H9 (cell line): ENCODE measurements around the gene ACACA. TPM values are rescaled to one million over a fixed set of nuclear protein-coding genes. Genes with fewer than 3 reads are reported as not detected.

ENCODE experiments used
- DNase-seq: peaks from one replicate; pipeline ENCODE4 v3.0.0-alpha.2; 2017
- H2AFZ ChIP-seq: one replicate; pipeline ENCODE4 v1.6.1; 2013; ENCODE audit warnings: mild to moderate bottlenecking, low read length, control low read depth, moderate library complexity
- H2AK5ac ChIP-seq: 2 replicates; pipeline ENCODE4 v1.6.1; 2013; ENCODE audit warnings: low read length, control low read depth, mixed read lengths; ENCODE audit not compliant: insufficient read length
- H2BK120ac ChIP-seq: one replicate; pipeline ENCODE4 v1.6.1; 2013; ENCODE audit warnings: low read depth, mild to moderate bottlenecking, low read length, control low read depth, inconsistent platforms; ENCODE audit not compliant: poor library complexity, severe bottlenecking
- H2BK12ac ChIP-seq: 2 replicates; pipeline ENCODE4 v1.6.1; 2013; ENCODE audit warnings: low read length, control low read depth, mixed read lengths, low read depth; ENCODE audit not compliant: insufficient read length
- H2BK15ac ChIP-seq: 2 replicates; pipeline ENCODE4 v1.6.1; 2013; ENCODE audit warnings: low read depth, low read length, control low read depth
- H2BK20ac ChIP-seq: one replicate; pipeline ENCODE4 v1.6.1; 2013; ENCODE audit warnings: low read depth, mild to moderate bottlenecking, low read length, control low read depth, inconsistent platforms; ENCODE audit not compliant: poor library complexity, severe bottlenecking
- H2BK5ac ChIP-seq: 2 replicates; pipeline ENCODE4 v1.6.1; 2013; ENCODE audit warnings: low read length, control low read depth, mixed read lengths; ENCODE audit not compliant: insufficient read length
- H3K14ac ChIP-seq: 2 replicates; pipeline ENCODE4 v1.6.1; 2013; ENCODE audit warnings: low read length, control low read depth; ENCODE audit not compliant: insufficient read depth
- H3K18ac ChIP-seq: 2 replicates; pipeline ENCODE4 v1.6.1; 2013; ENCODE audit warnings: low read depth, mild to moderate bottlenecking, mixed read lengths, low read length, control low read depth; ENCODE audit not compliant: insufficient read length
- H3K23ac ChIP-seq: 2 replicates; pipeline ENCODE4 v1.6.1; 2013; ENCODE audit warnings: low read length, control low read depth, mixed read lengths, low read depth; ENCODE audit not compliant: insufficient read length
- H3K23me2 ChIP-seq: 2 replicates; pipeline ENCODE4 v1.6.1; 2013; ENCODE audit warnings: low read depth, mild to moderate bottlenecking, mixed read lengths, low read length, control low read depth; ENCODE audit not compliant: insufficient read length, poor library complexity, severe bottlenecking
- H3K27ac ChIP-seq: 2 replicates; pipeline ENCODE4 v1.5.1; 2013; ENCODE audit warnings: low read length, control low read depth, mixed read lengths, low read depth; ENCODE audit not compliant: insufficient read length
- H3K27me3 ChIP-seq: 2 replicates; pipeline ENCODE4 v1.6.1; 2013; ENCODE audit warnings: low read length, control low read depth, inconsistent platforms; ENCODE audit not compliant: insufficient read depth
- H3K4ac ChIP-seq: 2 replicates; pipeline ENCODE4 v1.6.1; 2013; ENCODE audit warnings: low read depth, mild to moderate bottlenecking, control low read depth, inconsistent platforms, low read length, moderate library complexity
- H3K4me1 ChIP-seq: 2 replicates; pipeline ENCODE4 v1.6.1; 2013; ENCODE audit warnings: low read length, control low read depth, inconsistent platforms; ENCODE audit not compliant: insufficient read depth
- H3K4me2 ChIP-seq: 2 replicates; pipeline ENCODE4 v1.6.1; 2013; ENCODE audit warnings: low read length, control low read depth, mixed read lengths; ENCODE audit not compliant: insufficient read length, insufficient read depth
- H3K56ac ChIP-seq: 2 replicates; pipeline ENCODE4 v1.6.1; 2013; ENCODE audit warnings: low read depth, mild to moderate bottlenecking, mixed read lengths, low read length, control low read depth; ENCODE audit not compliant: insufficient read length
- H3K79me1 ChIP-seq: 2 replicates; pipeline ENCODE4 v1.6.1; 2013; ENCODE audit warnings: low read depth, mild to moderate bottlenecking, moderate library complexity, low read length, control low read depth, inconsistent platforms; ENCODE audit not compliant: insufficient read depth, poor library complexity, severe bottlenecking
- H3K79me2 ChIP-seq: 2 replicates; pipeline ENCODE4 v1.6.1; 2013; ENCODE audit warnings: low read length, control low read depth, inconsistent platforms; ENCODE audit not compliant: insufficient read depth
- H3K9ac ChIP-seq: 2 replicates; pipeline ENCODE4 v1.6.1; 2013; ENCODE audit warnings: low read length, control low read depth, mixed read lengths; ENCODE audit not compliant: insufficient read length; ENCODE audit errors: extremely low read depth
- H3K9me3 ChIP-seq: one replicate; pipeline ENCODE4 v1.6.1; 2013; ENCODE audit warnings: low read depth, low read length, inconsistent platforms; ENCODE audit not compliant: control insufficient read depth
- H3T11ph ChIP-seq: one replicate; pipeline ENCODE4 v1.6.1; 2013; ENCODE audit warnings: mild to moderate bottlenecking, low read length, control low read depth, inconsistent platforms
- H4K20me1 ChIP-seq: one replicate; pipeline ENCODE4 v1.6.1; 2013; ENCODE audit not compliant: control insufficient read depth, insufficient read length, insufficient read depth
- H4K5ac ChIP-seq: 2 replicates; pipeline ENCODE4 v1.6.1; 2013; ENCODE audit warnings: low read depth, mild to moderate bottlenecking, mixed read lengths, low read length, control low read depth; ENCODE audit not compliant: insufficient read length
- H4K8ac ChIP-seq: replicated peaks from 2 replicates; pipeline ENCODE4 v1.6.1; 2013; ENCODE audit warnings: low read length, control low read depth, mixed read lengths, low read depth; ENCODE audit not compliant: insufficient read length
- H4K91ac ChIP-seq: 2 replicates; pipeline ENCODE4 v1.6.1; 2013; ENCODE audit warnings: low read depth, mild to moderate bottlenecking, moderate library complexity, mixed read lengths, low read length, control low read depth; ENCODE audit not compliant: insufficient read length
- H3K27ac Mint-ChIP-seq, 3 experiments: 2 replicates in 2 of 3; 3 replicates in 1 of 3; pipeline ENCODE4 v1.8.0; 2020 to 2021; ENCODE audit warnings: mixed read lengths in 3 of 3, mild to moderate bottlenecking in 1 of 3, moderate library complexity in 1 of 3
- H3K27me3 Mint-ChIP-seq: 2 replicates; pipeline ENCODE4 v1.8.0; 2021; ENCODE audit warnings: low read depth, mild to moderate bottlenecking, moderate library complexity, mixed read lengths
- H3K36me3 Mint-ChIP-seq, 3 experiments: 2 replicates in 2 of 3; 3 replicates in 1 of 3; pipeline ENCODE4 v1.8.0; 2020 to 2021; ENCODE audit warnings: low read depth in 3 of 3, mixed read lengths in 3 of 3; ENCODE audit not compliant: insufficient read depth in 1 of 3
- H3K4me1 Mint-ChIP-seq, 2 experiments: 2 replicates each; pipeline ENCODE4 v1.8.0; 2020; ENCODE audit warnings: mixed read lengths in 2 of 2
- H3K4me3 Mint-ChIP-seq, 2 experiments: 2 replicates in 1 of 2; 3 replicates in 1 of 2; pipeline ENCODE4 v1.8.0; 2020 to 2021; ENCODE audit warnings: mild to moderate bottlenecking in 2 of 2, mixed read lengths in 2 of 2, moderate library complexity in 1 of 2
- H3K9me3 Mint-ChIP-seq, 2 experiments: 2 replicates in 1 of 2; 3 replicates in 1 of 2; pipeline ENCODE4 v1.8.0; 2020; ENCODE audit warnings: mild to moderate bottlenecking in 2 of 2, mixed read lengths in 2 of 2, moderate library complexity in 1 of 2
- CTCF ChIP-seq: fragments of 200-600 bp; sonication (generic); conservative IDR thresholded peaks from 3 replicates; pipeline ENCODE4 v1.8.0; 2021; ENCODE audit warnings: antibody characterized with exemption, mild to moderate bottlenecking
- WGBS: extraction: QIAGEN DNeasy Blood & Tissue Kit; methylation state at CpG from one replicate; pipeline ENCODE4 v1.1.7; 2013; ENCODE audit warnings: missing lambda C conversion rate, low lambda C conversion rate, mixed read lengths; ENCODE audit not compliant: insufficient read length; ENCODE audit errors: extremely low coverage; 5-methylcytosine and 5-hydroxymethylcytosine counted together
- total RNA-seq: library from RNA; stranded (reverse); gene quantifications from 2 replicates; pipeline ENCODE4 v1.2.1, GENCODE V29; 2021

Gene ACACA
- total RNA-seq, 1 experiment from 2014 or later: 135 TPM

DNA sequence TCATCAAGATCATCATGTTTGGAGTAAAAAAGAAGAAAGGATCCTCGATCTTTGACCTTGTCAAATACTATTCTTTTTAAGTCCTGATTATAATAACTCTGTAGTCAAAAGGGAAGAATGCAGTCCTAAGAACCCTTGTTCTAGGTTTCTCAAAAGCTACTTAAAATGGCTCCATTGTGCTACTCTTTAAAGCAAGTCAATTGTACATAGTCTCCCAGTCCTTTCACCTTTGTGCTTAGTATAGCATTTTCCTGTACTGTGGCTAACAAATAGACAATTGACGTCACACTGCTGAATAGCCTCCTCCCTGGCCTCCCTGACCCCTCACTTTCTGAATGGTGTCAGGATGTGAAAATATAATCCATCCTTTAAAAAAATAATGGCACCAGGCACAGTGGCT, 285.0 kb downstream of the ACACA start:
- TF ChIP-seq CTCF: no peak
- no peak overlapping the region for H3K27ac Mint-ChIP-seq
- H2BK120ac ChIP-seq: no peak overlapping the region
- no peak overlapping the region for H3K4me2 ChIP-seq
- no peak overlapping the region for H3K4ac ChIP-seq
- no peaks in the 10 kb centered on the region for H3K9me3 Mint-ChIP-seq
- no peaks in the 10 kb centered on the region for H3K27me3 ChIP-seq
- no peak overlapping the region for H3K4me3 Mint-ChIP-seq
- H2BK20ac ChIP-seq: no peak overlapping the region
- H2BK15ac ChIP-seq: no peak overlapping the region
- no peak overlapping the region for H4K5ac ChIP-seq
- peaks cover 2% of the 10 kb centered on the region; the same call in 1 of the 2 replicates for H3K4me1 ChIP-seq
- no CpG with 5 or more reads among the region's 2 CpGs for WGBS
- H3K79me1 ChIP-seq: no peaks in the 10 kb centered on the region
- H3K56ac ChIP-seq: no peak overlapping the region
- H3K23me2 ChIP-seq: no peaks in the 10 kb centered on the region
- no peak overlapping the region for H3K18ac ChIP-seq
- H3K14ac ChIP-seq: no peak overlapping the region
- H3K9me3 ChIP-seq: no peaks in the 10 kb centered on the region
- no peak overlapping the region for H3K23ac ChIP-seq
- H3K27me3 Mint-ChIP-seq: no peaks in the 10 kb centered on the region
- H3K27ac ChIP-seq: no peak overlapping the region
- no peak overlapping the region for H3K9ac ChIP-seq
- no peak overlapping the region for H4K8ac ChIP-seq
- H3K79me2 ChIP-seq: no peaks in the 10 kb centered on the region
- peaks cover 34 to 57% (median 52%) of the 10 kb centered on the region in 3 experiments for H3K36me3 Mint-ChIP-seq
- H4K20me1 ChIP-seq: no peaks in the 10 kb centered on the region
- no peak for DNase-seq
- no peak overlapping the region for H2BK12ac ChIP-seq
- H2BK5ac ChIP-seq: no peak overlapping the region
- peaks cover 50 to 57% of the 10 kb centered on the region in 2 experiments for H3K4me1 Mint-ChIP-seq
- no peak overlapping the region for H2AK5ac ChIP-seq
- no peak overlapping the region for H3T11ph ChIP-seq
- H2AFZ ChIP-seq: no peak overlapping the region
- H4K91ac ChIP-seq: no peak overlapping the region
